ENCODE data around the gene DOCK9. TPM values are rescaled to one million over a fixed set of nuclear protein-coding genes. Genes with fewer than 3 reads are reported as not detected.
A peak's percentile ranks its signal among the peaks of the same experiment; 100 is the strongest.

DOCK9 gene
- total and polyA plus RNA-seq, 9 of the 15 experiments (the other 6 are each of a cell fraction or from before 2014, with no cell fraction given) = 3.5 to 25.3 (median 16.7) TPM

DNA sequence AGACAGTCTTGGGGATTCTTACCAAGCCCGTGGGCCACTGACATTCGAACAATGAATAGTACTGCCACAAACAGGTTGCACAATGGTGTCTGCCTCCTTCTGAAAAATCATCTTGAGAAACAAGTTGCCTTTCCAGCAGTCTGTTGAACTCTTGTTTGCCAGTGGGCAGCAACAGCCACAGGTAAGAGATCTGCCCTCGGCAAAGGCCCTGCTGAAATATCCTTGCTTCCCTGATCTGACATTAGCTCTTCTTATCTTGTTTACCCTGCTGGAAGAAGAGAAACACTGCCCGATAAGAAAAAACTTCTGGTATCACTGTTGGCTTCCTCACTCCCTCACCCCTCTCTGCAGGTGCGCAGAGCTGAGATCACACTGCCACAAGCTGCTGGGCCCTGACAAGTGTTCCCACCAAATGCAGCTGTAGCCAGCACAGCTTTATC is 2.0 kb downstream of the DOCK9 start (continued):
- TF ChIP-seq IRF2 (CRISPR knock-in tag; IDR thresholded peaks at IDR 0.05) (no peak), CSDE1 (IDR thresholded peaks at IDR 0.05) (no peak), PURB (CRISPR knock-in tag; IDR thresholded peaks at IDR 0.05; ENCODE audit: low read depth) (no peak), ZFP1 (CRISPR knock-in tag; IDR thresholded peaks at IDR 0.05) (no peak), YY1 (IDR thresholded peaks at IDR 0.05; ENCODE audit: borderline replicate concordance in 1 of 3, control insufficient read depth in 1 of 3, extremely low read depth in 1 of 3, insufficient read depth in 3 of 3, insufficient read length in 1 of 3, insufficient replicate concordance in 2 of 3, low read depth in 1 of 3, low read length in 2 of 3) (no peak), EZH2 (IDR thresholded peaks at IDR 0.05; ENCODE audit: borderline replicate concordance, low read depth, low read length) (no peak), CTBP1 (IDR thresholded peaks at IDR 0.05; ENCODE audit: borderline replicate concordance) (peak; percentile 85), TCF7 (IDR thresholded peaks at IDR 0.05; ENCODE audit: borderline replicate concordance) (no peak), FOSL1 (tag; conservative IDR thresholded peaks at IDR 0.05) (peak; percentile 30; the same call in 1 of the 2 replicates), FOS (IDR thresholded peaks at IDR 0.05; ENCODE audit: extremely low read depth, insufficient read length) (no peak), ZNF324 (CRISPR knock-in tag; IDR thresholded peaks at IDR 0.05) (no peak), ARID2 (IDR thresholded peaks at IDR 0.05) (no peak), ZNF436 (CRISPR knock-in tag; IDR thresholded peaks at IDR 0.05) (no peak), SMARCB1 (IDR thresholded peaks at IDR 0.05; ENCODE audit: insufficient read length, low read depth) (no peak), CREBBP (IDR thresholded peaks at IDR 0.05; ENCODE audit: low read depth, low read length) (no peak), ZNF263 (CRISPR knock-in tag; IDR thresholded peaks at IDR 0.05; ENCODE audit: borderline replicate concordance) (no peak), CREB1 (IDR thresholded peaks at IDR 0.05) (peak; percentile 38; the same call in 1 of the 2 replicates), CREB1 (CRISPR knock-in tag; IDR thresholded peaks at IDR 0.05) (no peak), TBP (optimal IDR thresholded peaks at IDR 0.05; ENCODE audit: low read depth, low read length) (no peak), ARNT (IDR thresholded peaks at IDR 0.05) (no peak), ZNF507 (tag; conservative IDR thresholded peaks at IDR 0.05) (no peak), PTBP1 (IDR thresholded peaks at IDR 0.05; ENCODE audit: low read depth, low read length) (no peak), RUNX1 (IDR thresholded peaks at IDR 0.05; ENCODE audit: low read depth) (no peak), DMBX1 (CRISPR knock-in tag; IDR thresholded peaks at IDR 0.05; ENCODE audit: borderline replicate concordance) (peak; percentile 62)
- TF ChIP-seq, protein P1, sequence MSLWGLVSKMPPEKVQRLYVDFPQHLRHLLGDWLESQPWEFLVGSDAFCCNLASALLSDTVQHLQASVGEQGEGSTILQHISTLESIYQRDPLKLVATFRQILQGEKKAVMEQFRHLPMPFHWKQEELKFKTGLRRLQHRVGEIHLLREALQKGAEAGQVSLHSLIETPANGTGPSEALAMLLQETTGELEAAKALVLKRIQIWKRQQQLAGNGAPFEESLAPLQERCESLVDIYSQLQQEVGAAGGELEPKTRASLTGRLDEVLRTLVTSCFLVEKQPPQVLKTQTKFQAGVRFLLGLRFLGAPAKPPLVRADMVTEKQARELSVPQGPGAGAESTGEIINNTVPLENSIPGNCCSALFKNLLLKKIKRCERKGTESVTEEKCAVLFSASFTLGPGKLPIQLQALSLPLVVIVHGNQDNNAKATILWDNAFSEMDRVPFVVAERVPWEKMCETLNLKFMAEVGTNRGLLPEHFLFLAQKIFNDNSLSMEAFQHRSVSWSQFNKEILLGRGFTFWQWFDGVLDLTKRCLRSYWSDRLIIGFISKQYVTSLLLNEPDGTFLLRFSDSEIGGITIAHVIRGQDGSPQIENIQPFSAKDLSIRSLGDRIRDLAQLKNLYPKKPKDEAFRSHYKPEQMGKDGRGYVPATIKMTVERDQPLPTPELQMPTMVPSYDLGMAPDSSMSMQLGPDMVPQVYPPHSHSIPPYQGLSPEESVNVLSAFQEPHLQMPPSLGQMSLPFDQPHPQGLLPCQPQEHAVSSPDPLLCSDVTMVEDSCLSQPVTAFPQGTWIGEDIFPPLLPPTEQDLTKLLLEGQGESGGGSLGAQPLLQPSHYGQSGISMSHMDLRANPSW (CRISPR knock-in tag; IDR thresholded peaks at IDR 0.05) = no peak

Data from K562 (cell line).